A549 (cell line): ENCODE measurements around the gene USP24.

Experiments used
- CEBPB ChIP-seq, 2 experiments: fragments of >200 bp in 1 of 2; sonication (Bioruptor Twin) in 1 of 2; formaldehyde crosslinking in 1 of 2; IDR thresholded peaks; 2 replicates each; pipeline ENCODE4 v1.6.1; 2012 to 2016
- CHD4 ChIP-seq: fragments of 200-600 bp; sonication (generic); IDR thresholded peaks from 2 replicates; pipeline ENCODE4 v1.6.1; 2016; ENCODE audit warnings: antibody characterized with exemption, mild to moderate bottlenecking, borderline replicate concordance
- MAFK ChIP-seq: fragments of 450-650 bp; IDR thresholded peaks from 2 replicates; pipeline ENCODE4 v1.6.1; 2014; ENCODE audit not compliant: partially characterized antibody
- RARB ChIP-seq: fragments of 250-450 bp; sonication (Bioruptor Pico); IDR thresholded peaks from 2 replicates; pipeline ENCODE4 v1.8.0; 2021; ENCODE audit warnings: mild to moderate bottlenecking, moderate library complexity
- RNF2 ChIP-seq: fragments of 200-600 bp; sonication (generic); IDR thresholded peaks from 2 replicates; pipeline ENCODE4 v1.6.1; 2016; ENCODE audit warnings: low read depth, mild to moderate bottlenecking, antibody characterized with exemption, moderate library complexity, borderline replicate concordance
- SMC3 ChIP-seq: fragments of >200 bp; sonication (Bioruptor Twin); formaldehyde crosslinking; IDR thresholded peaks from 3 replicates; pipeline ENCODE4 v1.6.1; 2018; ENCODE audit warnings: inconsistent platforms
- ZFP36 ChIP-seq: fragments of 450-650 bp; IDR thresholded peaks from 2 replicates; pipeline ENCODE4 v1.6.1; 2014; ENCODE audit warnings: borderline replicate concordance; ENCODE audit not compliant: partially characterized antibody
- TF ChIP-seq, protein P1 (sequence below): fragments of 200-600 bp; sonication (generic); IDR thresholded peaks from 2 replicates; pipeline ENCODE4 v1.6.1; 2016; ENCODE audit warnings: antibody characterized with exemption, mild to moderate bottlenecking, moderate library complexity
- TF ChIP-seq, protein P2 (sequence below): fragments of >200 bp; sonication (Bioruptor Twin); formaldehyde crosslinking; IDR thresholded peaks from 3 replicates; pipeline ENCODE4 v1.5.1; 2016
- TF ChIP-seq, protein P3 (sequence below): fragments of >200 bp; sonication (Bioruptor Twin); formaldehyde crosslinking; IDR thresholded peaks from 3 replicates; pipeline ENCODE4 v1.6.1; 2016

DNA sequence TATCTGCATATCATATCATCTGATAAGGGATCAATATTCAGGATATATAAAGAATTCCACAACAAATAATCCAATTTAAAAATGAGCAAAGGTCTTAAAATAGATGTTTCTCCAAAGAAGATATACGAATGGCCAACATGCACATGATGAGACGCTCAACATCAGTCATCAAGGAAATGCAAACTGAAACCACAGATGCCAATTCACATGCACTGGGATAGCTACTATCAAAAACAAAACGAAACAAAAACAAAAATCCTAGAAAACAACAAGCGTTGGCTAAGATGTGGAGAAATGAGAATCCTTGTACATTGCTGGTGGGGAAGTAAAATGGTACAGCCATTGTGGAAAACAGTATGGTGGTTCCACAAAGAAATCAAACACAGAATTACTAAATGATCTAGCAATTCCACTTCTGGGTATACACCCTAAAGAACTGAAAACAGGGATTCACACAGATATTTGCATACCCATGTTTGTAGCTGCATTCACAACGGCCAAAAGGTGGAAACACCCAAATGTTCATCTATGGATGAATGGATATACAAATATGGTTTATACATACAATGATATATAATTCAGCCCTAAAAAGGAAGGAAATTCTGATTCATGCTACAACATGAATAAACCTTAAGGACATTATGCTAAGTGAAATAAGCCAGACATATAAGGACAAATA is 96.4 kb downstream of the USP24 start:
- TF ChIP-seq ZFP36: no peak
- no peak for TF ChIP-seq CEBPB (IDR thresholded peaks at IDR 0.05)
- no peak for TF ChIP-seq SMC3
- TF ChIP-seq, protein P1, sequence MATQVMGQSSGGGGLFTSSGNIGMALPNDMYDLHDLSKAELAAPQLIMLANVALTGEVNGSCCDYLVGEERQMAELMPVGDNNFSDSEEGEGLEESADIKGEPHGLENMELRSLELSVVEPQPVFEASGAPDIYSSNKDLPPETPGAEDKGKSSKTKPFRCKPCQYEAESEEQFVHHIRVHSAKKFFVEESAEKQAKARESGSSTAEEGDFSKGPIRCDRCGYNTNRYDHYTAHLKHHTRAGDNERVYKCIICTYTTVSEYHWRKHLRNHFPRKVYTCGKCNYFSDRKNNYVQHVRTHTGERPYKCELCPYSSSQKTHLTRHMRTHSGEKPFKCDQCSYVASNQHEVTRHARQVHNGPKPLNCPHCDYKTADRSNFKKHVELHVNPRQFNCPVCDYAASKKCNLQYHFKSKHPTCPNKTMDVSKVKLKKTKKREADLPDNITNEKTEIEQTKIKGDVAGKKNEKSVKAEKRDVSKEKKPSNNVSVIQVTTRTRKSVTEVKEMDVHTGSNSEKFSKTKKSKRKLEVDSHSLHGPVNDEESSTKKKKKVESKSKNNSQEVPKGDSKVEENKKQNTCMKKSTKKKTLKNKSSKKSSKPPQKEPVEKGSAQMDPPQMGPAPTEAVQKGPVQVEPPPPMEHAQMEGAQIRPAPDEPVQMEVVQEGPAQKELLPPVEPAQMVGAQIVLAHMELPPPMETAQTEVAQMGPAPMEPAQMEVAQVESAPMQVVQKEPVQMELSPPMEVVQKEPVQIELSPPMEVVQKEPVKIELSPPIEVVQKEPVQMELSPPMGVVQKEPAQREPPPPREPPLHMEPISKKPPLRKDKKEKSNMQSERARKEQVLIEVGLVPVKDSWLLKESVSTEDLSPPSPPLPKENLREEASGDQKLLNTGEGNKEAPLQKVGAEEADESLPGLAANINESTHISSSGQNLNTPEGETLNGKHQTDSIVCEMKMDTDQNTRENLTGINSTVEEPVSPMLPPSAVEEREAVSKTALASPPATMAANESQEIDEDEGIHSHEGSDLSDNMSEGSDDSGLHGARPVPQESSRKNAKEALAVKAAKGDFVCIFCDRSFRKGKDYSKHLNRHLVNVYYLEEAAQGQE: no peak
- TF ChIP-seq, protein P2, sequence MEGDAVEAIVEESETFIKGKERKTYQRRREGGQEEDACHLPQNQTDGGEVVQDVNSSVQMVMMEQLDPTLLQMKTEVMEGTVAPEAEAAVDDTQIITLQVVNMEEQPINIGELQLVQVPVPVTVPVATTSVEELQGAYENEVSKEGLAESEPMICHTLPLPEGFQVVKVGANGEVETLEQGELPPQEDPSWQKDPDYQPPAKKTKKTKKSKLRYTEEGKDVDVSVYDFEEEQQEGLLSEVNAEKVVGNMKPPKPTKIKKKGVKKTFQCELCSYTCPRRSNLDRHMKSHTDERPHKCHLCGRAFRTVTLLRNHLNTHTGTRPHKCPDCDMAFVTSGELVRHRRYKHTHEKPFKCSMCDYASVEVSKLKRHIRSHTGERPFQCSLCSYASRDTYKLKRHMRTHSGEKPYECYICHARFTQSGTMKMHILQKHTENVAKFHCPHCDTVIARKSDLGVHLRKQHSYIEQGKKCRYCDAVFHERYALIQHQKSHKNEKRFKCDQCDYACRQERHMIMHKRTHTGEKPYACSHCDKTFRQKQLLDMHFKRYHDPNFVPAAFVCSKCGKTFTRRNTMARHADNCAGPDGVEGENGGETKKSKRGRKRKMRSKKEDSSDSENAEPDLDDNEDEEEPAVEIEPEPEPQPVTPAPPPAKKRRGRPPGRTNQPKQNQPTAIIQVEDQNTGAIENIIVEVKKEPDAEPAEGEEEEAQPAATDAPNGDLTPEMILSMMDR: no peak
- TF ChIP-seq, protein P3, sequence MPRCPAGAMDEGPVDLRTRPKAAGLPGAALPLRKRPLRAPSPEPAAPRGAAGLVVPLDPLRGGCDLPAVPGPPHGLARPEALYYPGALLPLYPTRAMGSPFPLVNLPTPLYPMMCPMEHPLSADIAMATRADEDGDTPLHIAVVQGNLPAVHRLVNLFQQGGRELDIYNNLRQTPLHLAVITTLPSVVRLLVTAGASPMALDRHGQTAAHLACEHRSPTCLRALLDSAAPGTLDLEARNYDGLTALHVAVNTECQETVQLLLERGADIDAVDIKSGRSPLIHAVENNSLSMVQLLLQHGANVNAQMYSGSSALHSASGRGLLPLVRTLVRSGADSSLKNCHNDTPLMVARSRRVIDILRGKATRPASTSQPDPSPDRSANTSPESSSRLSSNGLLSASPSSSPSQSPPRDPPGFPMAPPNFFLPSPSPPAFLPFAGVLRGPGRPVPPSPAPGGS: no peak
- TF ChIP-seq RNF2: no peak
- no peak for TF ChIP-seq CHD4
- no peak for TF ChIP-seq MAFK
- TF ChIP-seq RARB: no peak
